Body of pancreas (tissue), 4 donors: ENCODE measurements around the gene ABCG8. TPM values are rescaled to one million over a fixed set of nuclear protein-coding genes. Genes with fewer than 3 reads are reported as not detected.

ENCODE experiments used
- ATAC-seq: fragments of 150-250 bp; one replicate; pipeline ENCODE4 v1.9.1; 2016
- DNase-seq, 4 donors: peaks; one replicate each; pipeline ENCODE4 v3.0.0-alpha.2; 2019
- H3K27ac ChIP-seq, 4 donors: fragments of 200-600 bp; sonication (generic); 1 replicate in 3 of 4; 2 replicates in 1 of 4; pipeline versions ENCODE4 v1.5.1 to v1.6.1; 2016 to 2019; ENCODE audit warnings: mild to moderate bottlenecking in 1 of 4, mixed read lengths in 1 of 4, moderate library complexity in 1 of 4
- H3K27me3 ChIP-seq, 2 donors: fragments of 200-600 bp; sonication (generic); one replicate each; pipeline ENCODE4 v1.6.0; 2016; ENCODE audit warnings: mild to moderate bottlenecking in 1 of 2
- H3K36me3 ChIP-seq, 2 donors: fragments of 200-600 bp; sonication (generic); replicated peaks in 1 of 2; 2 replicates each; pipeline ENCODE4 v1.5.1; 2016; ENCODE audit warnings: low read depth in 2 of 2; ENCODE audit not compliant: insufficient read depth in 1 of 2
- H3K4me1 ChIP-seq: fragments of 200-600 bp; sonication (generic); one replicate; pipeline ENCODE4 v1.6.0; 2016
- H3K4me3 ChIP-seq, 2 donors: fragments of 200-600 bp; sonication (generic); 1 replicate in 1 of 2; 2 replicates in 1 of 2; pipeline ENCODE4 v1.5.1; 2016 to 2019
- H3K9me3 ChIP-seq, 3 donors: fragments of 200-600 bp; sonication (generic); 1 replicate in 2 of 3; 2 replicates in 1 of 3; pipeline ENCODE4 v1.5.1; 2016
- CTCF ChIP-seq, 7 experiments: fragments of 450-650 bp in 4 of 7; fragments of 200-600 bp in 3 of 7; sonication (generic) in 3 of 7; IDR thresholded peaks; one replicate each; pipeline ENCODE4 v1.5.1; 2016 to 2019; ENCODE audit warnings: antibody characterized with exemption in 7 of 7
- POLR2A ChIP-seq, 3 donors: fragments of 450-650 bp; IDR thresholded peaks; one replicate each; pipeline ENCODE4 v1.6.1; 2016; ENCODE audit warnings: antibody characterized with exemption in 3 of 3, mild to moderate bottlenecking in 2 of 3
- WGBS, 2 donors: methylation state at CpG; one replicate each; pipeline ENCODE4 v1.1.5; 2017; 5-methylcytosine and 5-hydroxymethylcytosine counted together
- intact Hi-C: fragments of 100-400 bp; cut with DNase I; formaldehyde crosslinking; loops from one replicate; pipeline ENCODE4 v1.15.1; 2023
- total RNA-seq, 2 donors: library from RNA; depleted of rRNA; stranded (reverse); fragments of >200 nt; gene quantifications; one replicate each; pipeline ENCODE4 v1.1.0, GENCODE V29; 2016

ABCG8 gene
- total RNA-seq, 2 donors from 2014 or later, result not detected

- Histone ChIP-seq H3K4me3 (no peak overlapping the region), H3K27me3 (no peaks in the 10 kb centered on the region), H3K4me1 (no peaks in the 10 kb centered on the region), H3K36me3 (peaks cover 0 to 2% of the 10 kb centered on the region in 2 donors), H3K9me3 (no peaks in the 10 kb centered on the region), H3K27ac (no peak overlapping the region)
- WGBS, 2 donors, result 91 to 93% methylated on average over 9 of the region's 9 CpGs
- no peak for DNase-seq
- intact Hi-C loops, result no loop called here
- TF ChIP-seq POLR2A (IDR thresholded peaks at IDR 0.05) (no peak), CTCF (IDR thresholded peaks at IDR 0.05) (no peak)
- no peak for ATAC-seq
Measured at GRCh38 chr2:43794956-43795355, 43.8 kb upstream of the ABCG8 start.

- no peaks in the 10 kb centered on the region for H3K27me3 ChIP-seq
- WGBS, 2 donors, result 29 to 45% methylated on average over 1 of the region's 1 CpG
- no peak overlapping the region for H3K27ac ChIP-seq
- DNase-seq (no peak), ATAC-seq (no peak)
- no peak overlapping the region for H3K4me3 ChIP-seq
- no peaks in the 10 kb centered on the region for H3K9me3 ChIP-seq
- intact Hi-C loops, result no loop called here
- H3K4me1 ChIP-seq, result no peaks in the 10 kb centered on the region
- peaks cover 0 to 2% of the 10 kb centered on the region in 2 donors for H3K36me3 ChIP-seq
- TF ChIP-seq POLR2A (IDR thresholded peaks at IDR 0.05), result no peak
- no peak for TF ChIP-seq CTCF (IDR thresholded peaks at IDR 0.05)
Measured at GRCh38 chr2:43796206-43796605, 42.6 kb upstream of the ABCG8 start.

- Histone ChIP-seq H3K36me3 (peaks cover 0 to 2% of the 10 kb centered on the region in 2 donors), H3K4me3 (no peak overlapping the region), H3K4me1 (no peaks in the 10 kb centered on the region), H3K27me3 (no peaks in the 10 kb centered on the region), H3K27ac (no peak overlapping the region), H3K9me3 (no peaks in the 10 kb centered on the region)
- WGBS, 2 donors, result 77 to 80% methylated on average over 4 of the region's 4 CpGs
- DNase-seq (no peak), ATAC-seq (no peak)
- TF ChIP-seq CTCF (IDR thresholded peaks at IDR 0.05) (peak in 3 of 7 experiments; percentile 5 to 16 (median 10)), POLR2A (IDR thresholded peaks at IDR 0.05) (no peak)
- intact Hi-C loops, result no loop called here
Measured at GRCh38 chr2:43798300-43798699, 40.5 kb upstream of the ABCG8 start.

- peaks cover 1% of the 10 kb centered on the region for H3K4me1 ChIP-seq
- intact Hi-C loops, result no loop called here
- DNase-seq, result no peak
- no peaks in the 10 kb centered on the region for H3K27me3 ChIP-seq
- ATAC-seq, result no peak
- H3K9me3 ChIP-seq, result no peaks in the 10 kb centered on the region
- H3K4me3 ChIP-seq, result no peak overlapping the region
- H3K27ac ChIP-seq, result no peak overlapping the region
- H3K36me3 ChIP-seq, result no peaks in the 10 kb centered on the region
- TF ChIP-seq POLR2A (IDR thresholded peaks at IDR 0.05) (no peak), CTCF (IDR thresholded peaks at IDR 0.05) (no peak)
Measured at GRCh38 chr2:43800894-43801293, 37.9 kb upstream of the ABCG8 start.

GRCh38 chr2:43802135-43802534 is 36.6 kb upstream of the ABCG8 start:
- Histone ChIP-seq H3K36me3 (no peaks in the 10 kb centered on the region), H3K4me3 (no peak overlapping the region), H3K27ac (no peak overlapping the region), H3K27me3 (no peaks in the 10 kb centered on the region), H3K4me1 (peaks cover 5% of the 10 kb centered on the region), H3K9me3 (no peaks in the 10 kb centered on the region)
- 92 to 94% methylated on average over 2 of the region's 2 CpGs for WGBS, 2 donors
- intact Hi-C loops, result no loop called here
- TF ChIP-seq CTCF (IDR thresholded peaks at IDR 0.05) (no peak), POLR2A (IDR thresholded peaks at IDR 0.05) (no peak)
- DNase-seq (no peak), ATAC-seq (no peak)
